ENCODE measurements around the gene DTNA.

- no peak for TF ChIP-seq CTCF (IDR thresholded peaks at IDR 0.05)
- no peak for TF ChIP-seq POLR2A (IDR thresholded peaks at IDR 0.05)
Measured at GRCh38 chr18:34884436-34884835, 174.3 kb downstream of the DTNA start.

All from thyroid gland (tissue), 4 donors.